ENCODE data around the gene PLAU.

GRCh38 chr10:73893426-73893825 is 17.5 kb upstream of the PLAU start:
- TF ChIP-seq CTCF (conservative IDR thresholded peaks at IDR 0.05; ENCODE audit: low read depth in 2 of 2) (no peak), ZNF114 (CRISPR knock-in tag; IDR thresholded peaks at IDR 0.05) (no peak), POLR2AphosphoS5 (IDR thresholded peaks at IDR 0.05; ENCODE audit: low read depth) (no peak), EZH2phosphoT487 (IDR thresholded peaks at IDR 0.05; ENCODE audit: unreplicated experiment) (no peak), REST (IDR thresholded peaks at IDR 0.05; ENCODE audit: unreplicated experiment) (no peak), STAT1 (IDR thresholded peaks at IDR 0.05; ENCODE audit: unreplicated experiment) (no peak)
